H9 (cell line): ENCODE data around the gene ADGRF5. TPM values are rescaled to one million over a fixed set of nuclear protein-coding genes. Genes with fewer than 3 reads are reported as not detected.

Experiments
- DNase-seq: peaks from one replicate; pipeline ENCODE4 v3.0.0-alpha.2; 2017
- H2AFZ ChIP-seq: one replicate; pipeline ENCODE4 v1.6.1; 2013; ENCODE audit warnings: mild to moderate bottlenecking, low read length, control low read depth, moderate library complexity
- H2AK5ac ChIP-seq: 2 replicates; pipeline ENCODE4 v1.6.1; 2013; ENCODE audit warnings: low read length, control low read depth, mixed read lengths; ENCODE audit not compliant: insufficient read length
- H2BK120ac ChIP-seq: one replicate; pipeline ENCODE4 v1.6.1; 2013; ENCODE audit warnings: low read depth, mild to moderate bottlenecking, low read length, control low read depth, inconsistent platforms; ENCODE audit not compliant: poor library complexity, severe bottlenecking
- H2BK12ac ChIP-seq: 2 replicates; pipeline ENCODE4 v1.6.1; 2013; ENCODE audit warnings: low read length, control low read depth, mixed read lengths, low read depth; ENCODE audit not compliant: insufficient read length
- H2BK15ac ChIP-seq: 2 replicates; pipeline ENCODE4 v1.6.1; 2013; ENCODE audit warnings: low read depth, low read length, control low read depth
- H2BK20ac ChIP-seq: one replicate; pipeline ENCODE4 v1.6.1; 2013; ENCODE audit warnings: low read depth, mild to moderate bottlenecking, low read length, control low read depth, inconsistent platforms; ENCODE audit not compliant: poor library complexity, severe bottlenecking
- H2BK5ac ChIP-seq: 2 replicates; pipeline ENCODE4 v1.6.1; 2013; ENCODE audit warnings: low read length, control low read depth, mixed read lengths; ENCODE audit not compliant: insufficient read length
- H3K14ac ChIP-seq: 2 replicates; pipeline ENCODE4 v1.6.1; 2013; ENCODE audit warnings: low read length, control low read depth; ENCODE audit not compliant: insufficient read depth
- H3K18ac ChIP-seq: 2 replicates; pipeline ENCODE4 v1.6.1; 2013; ENCODE audit warnings: low read depth, mild to moderate bottlenecking, mixed read lengths, low read length, control low read depth; ENCODE audit not compliant: insufficient read length
- H3K23ac ChIP-seq: 2 replicates; pipeline ENCODE4 v1.6.1; 2013; ENCODE audit warnings: low read length, control low read depth, mixed read lengths, low read depth; ENCODE audit not compliant: insufficient read length
- H3K23me2 ChIP-seq: 2 replicates; pipeline ENCODE4 v1.6.1; 2013; ENCODE audit warnings: low read depth, mild to moderate bottlenecking, mixed read lengths, low read length, control low read depth; ENCODE audit not compliant: insufficient read length, poor library complexity, severe bottlenecking
- H3K27ac ChIP-seq: 2 replicates; pipeline ENCODE4 v1.5.1; 2013; ENCODE audit warnings: low read length, control low read depth, mixed read lengths, low read depth; ENCODE audit not compliant: insufficient read length
- H3K27me3 ChIP-seq: 2 replicates; pipeline ENCODE4 v1.6.1; 2013; ENCODE audit warnings: low read length, control low read depth, inconsistent platforms; ENCODE audit not compliant: insufficient read depth
- H3K4ac ChIP-seq: 2 replicates; pipeline ENCODE4 v1.6.1; 2013; ENCODE audit warnings: low read depth, mild to moderate bottlenecking, control low read depth, inconsistent platforms, low read length, moderate library complexity
- H3K4me1 ChIP-seq: 2 replicates; pipeline ENCODE4 v1.6.1; 2013; ENCODE audit warnings: low read length, control low read depth, inconsistent platforms; ENCODE audit not compliant: insufficient read depth
- H3K4me2 ChIP-seq: 2 replicates; pipeline ENCODE4 v1.6.1; 2013; ENCODE audit warnings: low read length, control low read depth, mixed read lengths; ENCODE audit not compliant: insufficient read length, insufficient read depth
- H3K56ac ChIP-seq: 2 replicates; pipeline ENCODE4 v1.6.1; 2013; ENCODE audit warnings: low read depth, mild to moderate bottlenecking, mixed read lengths, low read length, control low read depth; ENCODE audit not compliant: insufficient read length
- H3K79me1 ChIP-seq: 2 replicates; pipeline ENCODE4 v1.6.1; 2013; ENCODE audit warnings: low read depth, mild to moderate bottlenecking, moderate library complexity, low read length, control low read depth, inconsistent platforms; ENCODE audit not compliant: insufficient read depth, poor library complexity, severe bottlenecking
- H3K79me2 ChIP-seq: 2 replicates; pipeline ENCODE4 v1.6.1; 2013; ENCODE audit warnings: low read length, control low read depth, inconsistent platforms; ENCODE audit not compliant: insufficient read depth
- H3K9ac ChIP-seq: 2 replicates; pipeline ENCODE4 v1.6.1; 2013; ENCODE audit warnings: low read length, control low read depth, mixed read lengths; ENCODE audit not compliant: insufficient read length; ENCODE audit errors: extremely low read depth
- H3K9me3 ChIP-seq: one replicate; pipeline ENCODE4 v1.6.1; 2013; ENCODE audit warnings: low read depth, low read length, inconsistent platforms; ENCODE audit not compliant: control insufficient read depth
- H3T11ph ChIP-seq: one replicate; pipeline ENCODE4 v1.6.1; 2013; ENCODE audit warnings: mild to moderate bottlenecking, low read length, control low read depth, inconsistent platforms
- H4K20me1 ChIP-seq: one replicate; pipeline ENCODE4 v1.6.1; 2013; ENCODE audit not compliant: control insufficient read depth, insufficient read length, insufficient read depth
- H4K5ac ChIP-seq: 2 replicates; pipeline ENCODE4 v1.6.1; 2013; ENCODE audit warnings: low read depth, mild to moderate bottlenecking, mixed read lengths, low read length, control low read depth; ENCODE audit not compliant: insufficient read length
- H4K8ac ChIP-seq: replicated peaks from 2 replicates; pipeline ENCODE4 v1.6.1; 2013; ENCODE audit warnings: low read length, control low read depth, mixed read lengths, low read depth; ENCODE audit not compliant: insufficient read length
- H4K91ac ChIP-seq: 2 replicates; pipeline ENCODE4 v1.6.1; 2013; ENCODE audit warnings: low read depth, mild to moderate bottlenecking, moderate library complexity, mixed read lengths, low read length, control low read depth; ENCODE audit not compliant: insufficient read length
- H3K27ac Mint-ChIP-seq, 3 experiments: 2 replicates in 2 of 3; 3 replicates in 1 of 3; pipeline ENCODE4 v1.8.0; 2020 to 2021; ENCODE audit warnings: mixed read lengths in 3 of 3, mild to moderate bottlenecking in 1 of 3, moderate library complexity in 1 of 3
- H3K27me3 Mint-ChIP-seq: 2 replicates; pipeline ENCODE4 v1.8.0; 2021; ENCODE audit warnings: low read depth, mild to moderate bottlenecking, moderate library complexity, mixed read lengths
- H3K36me3 Mint-ChIP-seq, 3 experiments: 2 replicates in 2 of 3; 3 replicates in 1 of 3; pipeline ENCODE4 v1.8.0; 2020 to 2021; ENCODE audit warnings: low read depth in 3 of 3, mixed read lengths in 3 of 3; ENCODE audit not compliant: insufficient read depth in 1 of 3
- H3K4me1 Mint-ChIP-seq, 2 experiments: 2 replicates each; pipeline ENCODE4 v1.8.0; 2020; ENCODE audit warnings: mixed read lengths in 2 of 2
- H3K4me3 Mint-ChIP-seq, 2 experiments: 2 replicates in 1 of 2; 3 replicates in 1 of 2; pipeline ENCODE4 v1.8.0; 2020 to 2021; ENCODE audit warnings: mild to moderate bottlenecking in 2 of 2, mixed read lengths in 2 of 2, moderate library complexity in 1 of 2
- H3K9me3 Mint-ChIP-seq, 2 experiments: 2 replicates in 1 of 2; 3 replicates in 1 of 2; pipeline ENCODE4 v1.8.0; 2020; ENCODE audit warnings: mild to moderate bottlenecking in 2 of 2, mixed read lengths in 2 of 2, moderate library complexity in 1 of 2
- CTCF ChIP-seq: fragments of 200-600 bp; sonication (generic); conservative IDR thresholded peaks from 3 replicates; pipeline ENCODE4 v1.8.0; 2021; ENCODE audit warnings: antibody characterized with exemption, mild to moderate bottlenecking
- WGBS: extraction: QIAGEN DNeasy Blood & Tissue Kit; methylation state at CpG from one replicate; pipeline ENCODE4 v1.1.7; 2013; ENCODE audit warnings: missing lambda C conversion rate, low lambda C conversion rate, mixed read lengths; ENCODE audit not compliant: insufficient read length; ENCODE audit errors: extremely low coverage; 5-methylcytosine and 5-hydroxymethylcytosine counted together
- total RNA-seq: library from RNA; stranded (reverse); gene quantifications from 2 replicates; pipeline ENCODE4 v1.2.1, GENCODE V29; 2021

ADGRF5 gene
- total RNA-seq, 1 experiment from 2014 or later = not detected

DNA sequence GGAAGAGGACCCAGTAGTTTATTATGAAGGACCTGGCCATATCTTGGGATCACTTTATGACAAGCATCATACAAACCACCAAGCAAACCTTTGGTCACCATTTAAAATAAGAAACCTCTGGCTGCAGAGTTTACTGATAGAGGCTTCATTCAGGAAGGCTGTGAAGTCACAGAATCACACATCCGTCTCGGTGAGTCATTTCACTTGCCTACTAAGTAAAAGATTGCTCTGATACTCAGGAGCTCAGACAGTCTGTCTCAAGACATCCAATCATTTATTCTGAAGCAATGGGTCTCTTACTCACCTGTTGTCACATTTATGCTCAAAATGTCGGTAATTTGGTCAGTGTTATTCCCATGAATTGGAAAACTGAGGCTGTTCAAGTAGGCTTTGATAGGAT is 33.7 kb downstream of the ADGRF5 start:
- Histone ChIP-seq H3K18ac (no peak overlapping the region), H3K9me3 (no peaks in the 10 kb centered on the region), H3K56ac (no peak overlapping the region), H3K27ac (no peak overlapping the region), H3K4me2 (no peak overlapping the region), H4K5ac (no peak overlapping the region), H3K23ac (no peak overlapping the region), H3K4me1 (no peaks in the 10 kb centered on the region), H3K79me1 (no peaks in the 10 kb centered on the region), H2BK120ac (no peak overlapping the region), H4K91ac (no peak overlapping the region), H2BK5ac (no peak overlapping the region), H3K27me3 (no peaks in the 10 kb centered on the region), H4K8ac (no peak overlapping the region), H3K23me2 (no peaks in the 10 kb centered on the region), H4K20me1 (no peaks in the 10 kb centered on the region), H3K9ac (no peak overlapping the region), H3T11ph (no peak overlapping the region), H3K79me2 (no peaks in the 10 kb centered on the region), H3K14ac (no peak overlapping the region), H2BK20ac (no peak overlapping the region), H2AK5ac (no peak overlapping the region), H2BK12ac (no peak overlapping the region), H3K4ac (no peak overlapping the region), H2AFZ (no peak overlapping the region), H2BK15ac (no peak overlapping the region)
- no peak overlapping the region for H3K27ac Mint-ChIP-seq
- no peak overlapping the region for H3K4me3 Mint-ChIP-seq
- no peak for TF ChIP-seq CTCF
- H3K9me3 Mint-ChIP-seq = no peaks in the 10 kb centered on the region
- H3K36me3 Mint-ChIP-seq = no peaks in the 10 kb centered on the region
- DNase-seq = no peak
- WGBS = no CpG with 5 or more reads among the region's 3 CpGs
- H3K4me1 Mint-ChIP-seq = no peaks in the 10 kb centered on the region
- H3K27me3 Mint-ChIP-seq = no peaks in the 10 kb centered on the region
